Keratinocyte (primary cell): ENCODE data around the gene PPARA.

Experiments
- CTCF ChIP-seq, 3 experiments: IDR thresholded peaks in 1 of 3; conservative IDR thresholded peaks in 1 of 3; optimal IDR thresholded peaks in 1 of 3; 2 replicates in 2 of 3; 3 replicates in 1 of 3; pipeline versions ENCODE3 to v1.5.1; 2011; ENCODE audit warnings: low read length in 3 of 3, mild to moderate bottlenecking in 3 of 3, moderate library complexity in 2 of 3, control low read depth in 1 of 3, inconsistent platforms in 1 of 3; ENCODE audit not compliant: insufficient read depth in 2 of 3; ENCODE audit errors: extremely low read depth in 1 of 3
- EZH2 ChIP-seq: IDR thresholded peaks from one replicate; pipeline ENCODE4 v1.6.1; 2012; ENCODE audit warnings: inconsistent platforms, mild to moderate bottlenecking, low read length, moderate library complexity

- TF ChIP-seq CTCF (optimal IDR thresholded peaks at IDR 0.05 in 1 of 3, IDR thresholded peaks at IDR 0.05 in 1 of 3, conservative IDR thresholded peaks at IDR 0.05 in 1 of 3; ENCODE audit: extremely low read depth in 1 of 3, insufficient read depth in 2 of 3, low read length in 3 of 3) (no peak), EZH2 (no peak)
Measured at GRCh38 chr22:46159212-46159611, 8.9 kb downstream of the PPARA start.
